ENCODE measurements around the gene RBM15. TPM values are rescaled to one million over a fixed set of nuclear protein-coding genes. Genes with fewer than 3 reads are reported as not detected.

Gene RBM15
- total RNA-seq, 1 donor from 2014 or later: 19.0 TPM

- DNase-seq (ENCODE audit: low spot score): no peak
- Mint-ChIP-seq H3K4me1 (ENCODE audit: low read depth) (peaks cover 31% of the 10 kb centered on the region), H3K4me3 (ENCODE audit: unreplicated experiment) (no peak overlapping the region), H3K27me3 (ENCODE audit: low read depth) (peaks cover 19% of the 10 kb centered on the region), H3K9me3 (ENCODE audit: low read depth) (no peaks in the 10 kb centered on the region), H3K36me3 (ENCODE audit: low read depth) (no peaks in the 10 kb centered on the region), H3K27ac (ENCODE audit: unreplicated experiment) (peak overlapping the region; percentile 82)
- no peak for TF ChIP-seq CTCF (IDR thresholded peaks at IDR 0.05)
Measured at GRCh38 chr1:110307239-110307974, 31.8 kb upstream of the RBM15 start.

DNA sequence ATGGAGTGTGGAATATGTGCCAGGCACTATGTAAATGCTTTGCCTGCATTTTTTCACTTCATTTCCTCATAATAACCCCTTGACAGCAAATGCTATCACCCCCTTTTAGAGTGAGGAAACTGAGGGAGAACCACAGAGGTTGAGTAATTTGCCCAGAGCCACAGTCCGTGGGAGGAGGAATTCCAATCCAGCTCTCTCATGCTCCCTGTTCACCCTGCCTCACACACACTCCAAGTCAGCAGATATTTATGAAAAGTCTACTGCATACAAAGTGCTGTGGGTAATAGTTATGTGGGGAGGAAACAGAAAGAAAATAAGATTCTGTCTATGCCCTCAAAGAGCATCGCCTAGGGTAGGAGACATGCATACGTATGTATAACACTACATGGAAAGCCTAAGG lies 30.9 kb upstream of the RBM15 start:
- H3K36me3 Mint-ChIP-seq (ENCODE audit: low read depth): no peaks in the 10 kb centered on the region
- H3K4me3 Mint-ChIP-seq (ENCODE audit: unreplicated experiment): no peak overlapping the region
- peaks cover 35% of the 10 kb centered on the region for H3K4me1 Mint-ChIP-seq (ENCODE audit: low read depth)
- no peaks in the 10 kb centered on the region for H3K9me3 Mint-ChIP-seq (ENCODE audit: low read depth)
- H3K27ac Mint-ChIP-seq (ENCODE audit: unreplicated experiment): peak overlapping the region; percentile 82
- H3K27me3 Mint-ChIP-seq (ENCODE audit: low read depth): peaks cover 13% of the 10 kb centered on the region
- DNase-seq (ENCODE audit: low spot score): no peak
- no peak for TF ChIP-seq CTCF (IDR thresholded peaks at IDR 0.05)

DNA sequence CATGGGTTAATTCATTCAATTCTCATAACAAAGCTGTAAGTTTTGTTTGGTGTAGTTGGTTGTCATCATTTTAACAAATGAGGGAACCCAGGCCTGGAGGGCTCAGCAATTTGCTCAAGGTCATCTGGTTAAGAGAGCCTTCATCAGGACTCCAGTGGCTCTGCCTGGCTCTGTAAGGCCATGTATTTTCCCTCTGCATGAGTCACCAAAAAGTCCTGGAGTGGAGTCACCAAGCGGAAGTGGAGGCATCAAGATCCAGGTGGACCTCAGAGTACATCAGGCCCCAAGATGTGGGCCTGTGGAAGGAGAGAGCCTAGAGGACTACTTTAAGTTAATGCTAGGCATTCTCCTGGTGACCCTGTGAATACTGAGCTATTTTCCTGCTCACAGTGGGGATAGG lies 30.0 kb upstream of the RBM15 start:
- Mint-ChIP-seq H3K4me3 (ENCODE audit: unreplicated experiment) (no peak overlapping the region), H3K9me3 (ENCODE audit: low read depth) (no peaks in the 10 kb centered on the region), H3K27me3 (ENCODE audit: low read depth) (peaks cover 7% of the 10 kb centered on the region), H3K36me3 (ENCODE audit: low read depth) (no peaks in the 10 kb centered on the region), H3K4me1 (ENCODE audit: low read depth) (peaks cover 35% of the 10 kb centered on the region), H3K27ac (ENCODE audit: unreplicated experiment) (no peak overlapping the region)
- TF ChIP-seq CTCF (IDR thresholded peaks at IDR 0.05): no peak
- DNase-seq (ENCODE audit: low spot score): no peak

GRCh38 chr1:110309767-110310166 lies 29.4 kb upstream of the RBM15 start:
- peak overlapping the region; percentile 8 for H3K27ac Mint-ChIP-seq (ENCODE audit: unreplicated experiment)
- no peak for TF ChIP-seq CTCF (IDR thresholded peaks at IDR 0.05)
- peaks cover 3% of the 10 kb centered on the region for H3K27me3 Mint-ChIP-seq (ENCODE audit: low read depth)

GRCh38 chr1:110310300-110310699 lies 28.9 kb upstream of the RBM15 start:
- Mint-ChIP-seq H3K9me3 (ENCODE audit: low read depth) (no peaks in the 10 kb centered on the region), H3K4me3 (ENCODE audit: unreplicated experiment) (no peak overlapping the region), H3K36me3 (ENCODE audit: low read depth) (no peaks in the 10 kb centered on the region), H3K27me3 (ENCODE audit: low read depth) (peaks cover 1% of the 10 kb centered on the region), H3K27ac (ENCODE audit: unreplicated experiment) (no peak overlapping the region), H3K4me1 (ENCODE audit: low read depth) (peaks cover 35% of the 10 kb centered on the region)
- no peak for DNase-seq (ENCODE audit: low spot score)
- TF ChIP-seq CTCF (IDR thresholded peaks at IDR 0.05): no peak

More at GRCh38 chr1:110309767-110310166, 29.4 kb upstream of the RBM15 start:
- peaks cover 35% of the 10 kb centered on the region for H3K4me1 Mint-ChIP-seq (ENCODE audit: low read depth)
- no peak overlapping the region for H3K4me3 Mint-ChIP-seq (ENCODE audit: unreplicated experiment)
- H3K36me3 Mint-ChIP-seq (ENCODE audit: low read depth): no peaks in the 10 kb centered on the region
- no peak for DNase-seq (ENCODE audit: low spot score)
- H3K9me3 Mint-ChIP-seq (ENCODE audit: low read depth): no peaks in the 10 kb centered on the region
